Mesendoderm (in vitro differentiated cells): Measurements from ENCODE around the gene ZSWIM4.

Source experiments
- DNase-seq: peaks from one replicate; pipeline ENCODE4 v3.0.0; 2013
- H2AK5ac ChIP-seq: 2 replicates; pipeline ENCODE4 v1.6.1; 2013; ENCODE audit warnings: low read length, inconsistent platforms
- H2BK120ac ChIP-seq: 2 replicates; pipeline ENCODE4 v1.6.1; 2013; ENCODE audit warnings: low read depth, mild to moderate bottlenecking, low read length, moderate library complexity, mixed read lengths
- H2BK15ac ChIP-seq: replicated peaks from 2 replicates; pipeline ENCODE4 v1.6.1; 2013; ENCODE audit warnings: low read depth, mild to moderate bottlenecking, moderate library complexity
- H2BK5ac ChIP-seq: 2 replicates; pipeline ENCODE4 v1.6.1; 2013; ENCODE audit warnings: low read length, inconsistent platforms
- H3K18ac ChIP-seq: 2 replicates; pipeline ENCODE4 v1.6.1; 2013; ENCODE audit warnings: mild to moderate bottlenecking, low read length, mixed read lengths
- H3K23ac ChIP-seq: one replicate; pipeline ENCODE4 v1.6.1; 2013; ENCODE audit warnings: low read length
- H3K27ac ChIP-seq: 2 replicates; pipeline ENCODE4 v1.5.1; 2013; ENCODE audit warnings: low read depth, mild to moderate bottlenecking, inconsistent platforms, low read length, moderate library complexity
- H3K27me3 ChIP-seq: 2 replicates; pipeline ENCODE4 v1.6.1; 2013; ENCODE audit warnings: low read length, control low read depth, mild to moderate bottlenecking, inconsistent platforms; ENCODE audit not compliant: insufficient read depth, poor library complexity
- H3K36me3 ChIP-seq: 2 replicates; pipeline ENCODE4 v1.6.1; 2013; ENCODE audit warnings: low read length, inconsistent platforms; ENCODE audit not compliant: control insufficient read depth, insufficient read depth
- H3K4ac ChIP-seq: one replicate; pipeline ENCODE4 v1.6.1; 2013; ENCODE audit warnings: low read depth, mild to moderate bottlenecking, low read length, moderate library complexity
- H3K4me1 ChIP-seq: 2 replicates; pipeline ENCODE4 v1.6.1; 2013; ENCODE audit warnings: low read depth, low read length, inconsistent platforms; ENCODE audit not compliant: control insufficient read depth
- H3K4me2 ChIP-seq: 2 replicates; pipeline ENCODE4 v1.6.1; 2013; ENCODE audit warnings: low read length
- H3K4me3 ChIP-seq: 2 replicates; pipeline ENCODE4 v1.5.1; 2013; ENCODE audit warnings: mild to moderate bottlenecking, low read length
- H3K56ac ChIP-seq: one replicate; pipeline ENCODE4 v1.6.1; 2013; ENCODE audit warnings: low read length
- H3K79me1 ChIP-seq: 2 replicates; pipeline ENCODE4 v1.6.1; 2013; ENCODE audit warnings: low read length, inconsistent platforms
- H3K79me2 ChIP-seq: 2 replicates; pipeline ENCODE4 v1.6.1; 2013; ENCODE audit warnings: mild to moderate bottlenecking, low read length; ENCODE audit not compliant: control insufficient read depth, insufficient read depth
- H3K9ac ChIP-seq: 2 replicates; pipeline ENCODE4 v1.6.1; 2013; ENCODE audit warnings: low read length, inconsistent platforms
- H4K5ac ChIP-seq: one replicate; pipeline ENCODE4 v1.6.1; 2013; ENCODE audit warnings: low read length
- H4K8ac ChIP-seq: one replicate; pipeline ENCODE4 v1.6.1; 2013; ENCODE audit warnings: low read depth, mild to moderate bottlenecking, control low read depth, low read length, moderate library complexity
- WGBS: extraction: QIAGEN DNeasy Blood & Tissue Kit; methylation state at CpG from one replicate; pipeline ENCODE4 v1.1.7; 2013; ENCODE audit warnings: low lambda C conversion rate, missing lambda C conversion rate; ENCODE audit not compliant: insufficient coverage; ENCODE audit errors: extremely low coverage; 5-methylcytosine and 5-hydroxymethylcytosine counted together

Gene ZSWIM4

GRCh38 chr19:13833330-13834243 is 38.3 kb downstream of the ZSWIM4 start:
- peaks cover 2% of the 10 kb centered on the region for H3K79me1 ChIP-seq
- peak overlapping the region; percentile 22 for H3K4me3 ChIP-seq
- peak overlapping the region; percentile 77 for H3K4me2 ChIP-seq
- no peak overlapping the region for H4K5ac ChIP-seq
- H2BK5ac ChIP-seq: no peak overlapping the region
- no CpG with 5 or more reads among the region's 59 CpGs for WGBS
- H3K56ac ChIP-seq: peak overlapping the region; percentile 93
- no peak overlapping the region for H3K23ac ChIP-seq
- DNase-seq: peak; percentile 94
- no peaks in the 10 kb centered on the region for H3K27me3 ChIP-seq
- H3K27ac ChIP-seq: peak overlapping the region; percentile 77
- H3K36me3 ChIP-seq: peaks cover 6% of the 10 kb centered on the region
- no peak overlapping the region for H2BK15ac ChIP-seq
- no peak overlapping the region for H4K8ac ChIP-seq
- peaks cover 7% of the 10 kb centered on the region for H3K79me2 ChIP-seq
- no peak overlapping the region for H3K18ac ChIP-seq
- peak overlapping the region; percentile 78 for H3K9ac ChIP-seq
- no peak overlapping the region for H3K4ac ChIP-seq
- H3K4me1 ChIP-seq: no peaks in the 10 kb centered on the region
- no peak overlapping the region for H2BK120ac ChIP-seq
- no peak overlapping the region for H2AK5ac ChIP-seq

DNA sequence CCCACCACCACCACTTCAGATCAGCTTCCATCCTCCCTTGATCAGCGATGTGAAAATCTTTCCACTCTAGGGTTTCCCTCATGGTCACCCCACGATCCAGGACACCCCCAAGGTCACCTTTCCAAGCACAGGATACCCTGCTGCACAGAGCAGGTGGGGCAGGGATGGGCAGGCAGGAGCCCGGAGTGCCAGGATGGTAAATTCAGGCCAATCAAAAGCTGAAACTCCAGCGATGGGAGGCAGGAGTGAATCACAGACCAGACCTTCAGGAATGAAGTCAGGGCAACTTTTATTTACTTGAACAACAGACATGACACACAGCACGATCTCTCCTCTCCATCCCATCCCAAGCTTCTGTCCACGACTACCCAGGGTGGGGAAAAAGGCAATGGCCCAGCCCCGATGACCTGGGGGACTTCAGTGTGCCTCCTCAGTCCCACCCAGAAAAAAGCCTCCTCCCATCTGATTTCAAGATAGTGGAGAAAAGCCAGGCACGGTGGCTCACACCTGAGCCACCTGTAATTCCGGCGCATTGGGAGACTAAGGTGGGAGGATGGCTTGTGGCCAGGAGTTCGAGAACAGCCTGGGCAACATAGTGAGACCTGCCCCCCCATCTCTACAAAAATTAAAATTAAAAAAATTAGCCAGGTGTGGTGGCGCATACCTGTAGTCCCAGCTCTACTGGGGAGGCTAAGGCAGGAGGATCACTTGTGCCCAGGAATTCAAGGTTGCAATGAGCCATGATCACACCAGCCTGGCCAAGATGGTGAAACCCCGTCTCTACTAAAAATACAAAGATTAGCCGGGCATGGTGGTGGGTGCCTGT is 39.2 kb downstream of the ZSWIM4 start:
- Histone ChIP-seq H3K4me1 (no peaks in the 10 kb centered on the region), H3K9ac (no peak overlapping the region), H3K36me3 (peaks cover 6% of the 10 kb centered on the region), H4K5ac (no peak overlapping the region), H2AK5ac (no peak overlapping the region), H3K79me2 (peaks cover 16% of the 10 kb centered on the region), H3K27me3 (no peaks in the 10 kb centered on the region), H2BK120ac (no peak overlapping the region), H4K8ac (no peak overlapping the region), H3K4ac (no peak overlapping the region), H3K4me2 (no peak overlapping the region), H3K79me1 (peaks cover 8% of the 10 kb centered on the region), H3K4me3 (no peak overlapping the region), H2BK15ac (no peak overlapping the region), H3K27ac (no peak overlapping the region), H2BK5ac (no peak overlapping the region), H3K23ac (no peak overlapping the region), H3K56ac (no peak overlapping the region), H3K18ac (no peak overlapping the region)
- peak; percentile 56 for DNase-seq
- WGBS: no CpG with 5 or more reads among the region's 14 CpGs

- Histone ChIP-seq H3K4me2 (no peak overlapping the region), H2BK120ac (no peak overlapping the region), H3K23ac (no peak overlapping the region), H2AK5ac (no peak overlapping the region), H3K79me1 (peaks cover 9% of the 10 kb centered on the region), H3K27me3 (no peaks in the 10 kb centered on the region), H3K79me2 (peaks cover 30% of the 10 kb centered on the region), H3K56ac (peak overlapping the region; percentile 15), H3K9ac (no peak overlapping the region), H2BK5ac (no peak overlapping the region), H4K5ac (no peak overlapping the region), H3K27ac (no peak overlapping the region), H3K36me3 (peaks cover 1% of the 10 kb centered on the region), H3K4me3 (no peak overlapping the region), H2BK15ac (no peak overlapping the region), H3K4ac (no peak overlapping the region), H4K8ac (no peak overlapping the region), H3K18ac (no peak overlapping the region), H3K4me1 (peaks cover 1% of the 10 kb centered on the region)
- no peak for DNase-seq
- no CpG with 5 or more reads among the region's 21 CpGs for WGBS
These were observed 40.8 kb downstream of the ZSWIM4 start for GRCh38 chr19:13835791-13836723.

DNA sequence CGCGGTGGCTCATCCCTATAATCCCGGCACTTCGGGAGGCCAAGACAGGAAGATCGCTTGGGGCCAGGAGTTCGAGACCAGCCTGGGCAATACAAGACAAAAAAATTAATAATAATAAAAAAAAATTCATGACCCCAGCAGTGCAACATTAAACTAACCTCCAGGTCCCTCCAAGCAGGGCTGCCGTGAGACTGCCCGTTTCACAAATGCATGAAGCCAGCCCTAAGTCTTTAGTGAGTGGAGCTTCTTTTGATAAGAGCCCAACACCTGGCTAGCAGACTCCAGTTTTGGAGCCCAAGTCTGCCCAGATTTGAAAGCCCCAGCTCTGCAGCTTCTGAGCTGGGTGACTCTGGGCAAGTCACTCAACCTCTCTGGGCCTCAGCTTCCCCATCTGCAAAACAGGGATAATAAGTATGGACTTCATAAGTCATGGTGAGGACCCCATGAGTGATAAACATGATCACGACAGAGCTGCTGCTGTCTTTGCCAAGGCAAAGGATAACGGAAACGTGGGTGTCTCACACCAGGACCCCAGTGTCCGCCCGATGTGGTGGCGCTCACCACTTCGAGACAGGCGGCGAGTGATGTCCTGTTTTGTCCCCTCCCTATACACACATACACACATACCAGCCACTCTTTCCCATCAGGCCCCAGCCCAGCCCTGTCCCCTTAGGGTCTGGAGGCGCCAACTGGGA is 43.3 kb downstream of the ZSWIM4 start:
- Histone ChIP-seq H2BK5ac (no peak overlapping the region), H3K4ac (no peak overlapping the region), H3K56ac (peak overlapping the region; percentile 62), H2BK15ac (no peak overlapping the region), H3K23ac (no peak overlapping the region), H3K4me1 (peaks cover 4% of the 10 kb centered on the region), H3K27me3 (no peaks in the 10 kb centered on the region), H3K18ac (no peak overlapping the region), H2AK5ac (no peak overlapping the region), H3K79me1 (peaks cover 11% of the 10 kb centered on the region), H3K9ac (no peak overlapping the region), H2BK120ac (no peak overlapping the region), H3K27ac (no peak overlapping the region), H3K4me3 (no peak overlapping the region), H4K5ac (no peak overlapping the region), H3K79me2 (peaks cover 46% of the 10 kb centered on the region), H3K4me2 (no peak overlapping the region), H3K36me3 (peaks cover 1% of the 10 kb centered on the region), H4K8ac (no peak overlapping the region)
- DNase-seq: no peak
- no CpG with 5 or more reads among the region's 18 CpGs for WGBS
